Liver (tissue), 9 donors: ENCODE data around the gene GBGT1. TPM values are rescaled to one million over a fixed set of nuclear protein-coding genes. Genes with fewer than 3 reads are reported as not detected.

Experiments used
- DNase-seq: peaks from one replicate; pipeline ENCODE4 v3.0.0-alpha.2; 2017; ENCODE audit warnings: low spot score
- H3K27ac ChIP-seq, 2 donors: one replicate each; pipeline ENCODE4 v1.7.0; 2013; ENCODE audit warnings: inconsistent platforms in 2 of 2, low read length in 2 of 2, control low read depth in 1 of 2, low read depth in 1 of 2, mild to moderate bottlenecking in 1 of 2
- H3K27me3 ChIP-seq, 4 donors: one replicate each; pipeline versions ENCODE4 v1.6.1 to v1.7.0; 2013; ENCODE audit warnings: low read length in 3 of 4, inconsistent platforms in 1 of 4, mild to moderate bottlenecking in 1 of 4, moderate library complexity in 1 of 4; ENCODE audit not compliant: control insufficient read depth in 4 of 4, insufficient read depth in 4 of 4
- H3K36me3 ChIP-seq, 4 donors: one replicate each; pipeline versions ENCODE4 v1.6.1 to v1.7.0; 2013; ENCODE audit warnings: low read length in 3 of 4, mild to moderate bottlenecking in 3 of 4, low read depth in 1 of 4, moderate library complexity in 1 of 4; ENCODE audit not compliant: control insufficient read depth in 4 of 4, insufficient read depth in 3 of 4
- H3K4me1 ChIP-seq, 4 donors: one replicate each; pipeline versions ENCODE4 v1.6.1 to v1.7.0; 2013; ENCODE audit warnings: low read length in 3 of 4, mild to moderate bottlenecking in 3 of 4, moderate library complexity in 1 of 4; ENCODE audit not compliant: control insufficient read depth in 4 of 4, insufficient read depth in 4 of 4
- H3K4me3 ChIP-seq, 3 donors: one replicate each; pipeline versions ENCODE4 v1.6.1 to v1.7.0; 2013; ENCODE audit warnings: low read length in 3 of 3, control low read depth in 1 of 3, low read depth in 1 of 3, mild to moderate bottlenecking in 1 of 3
- H3K9ac ChIP-seq, 2 donors: one replicate each; pipeline ENCODE4 v1.7.0; 2013; ENCODE audit warnings: low read length in 2 of 2, mild to moderate bottlenecking in 2 of 2, moderate library complexity in 2 of 2, control low read depth in 1 of 2, low read depth in 1 of 2
- H3K9me3 ChIP-seq, 4 donors: one replicate each; pipeline versions ENCODE4 v1.6.1 to v1.7.0; 2013; ENCODE audit warnings: low read length in 3 of 4; ENCODE audit not compliant: control insufficient read depth in 4 of 4
- ATF3 ChIP-seq: IDR thresholded peaks from 2 replicates; pipeline ENCODE4 v1.6.1; 2016; ENCODE audit warnings: antibody characterized with exemption
- EGR1 ChIP-seq, 2 donors: IDR thresholded peaks; 2 replicates each; pipeline ENCODE4 v1.6.1; 2016 to 2018; ENCODE audit warnings: antibody characterized with exemption in 2 of 2, low read depth in 2 of 2
- FOXA1 ChIP-seq: IDR thresholded peaks from 2 replicates; pipeline ENCODE4 v1.6.1; 2016; ENCODE audit warnings: antibody characterized with exemption
- FOXA2 ChIP-seq: IDR thresholded peaks from 2 replicates; pipeline ENCODE4 v1.6.1; 2016; ENCODE audit warnings: antibody characterized with exemption
- GABPA ChIP-seq, 2 donors: IDR thresholded peaks in 1 of 2; conservative IDR thresholded peaks in 1 of 2; 2 replicates each; pipeline ENCODE4 v1.6.1; 2016; ENCODE audit warnings: antibody characterized with exemption in 2 of 2, mild to moderate bottlenecking in 1 of 2, moderate library complexity in 1 of 2
- HNF4A ChIP-seq, 2 donors: conservative IDR thresholded peaks; 2 replicates each; pipeline ENCODE4 v1.6.1; 2016; ENCODE audit warnings: antibody characterized with exemption in 2 of 2, mild to moderate bottlenecking in 2 of 2
- HNF4G ChIP-seq: IDR thresholded peaks from 2 replicates; pipeline ENCODE4 v1.6.1; 2016; ENCODE audit warnings: antibody characterized with exemption
- JUND ChIP-seq, 2 donors: IDR thresholded peaks; 2 replicates each; pipeline ENCODE4 v1.6.1; 2016; ENCODE audit warnings: antibody characterized with exemption in 2 of 2
- NR2F2 ChIP-seq: IDR thresholded peaks from 2 replicates; pipeline ENCODE4 v1.6.1; 2016; ENCODE audit warnings: antibody characterized with exemption
- RAD21 ChIP-seq, 2 donors: IDR thresholded peaks; 2 replicates each; pipeline ENCODE4 v1.6.1; 2016; ENCODE audit warnings: antibody characterized with exemption in 2 of 2, mild to moderate bottlenecking in 2 of 2
- RXRA ChIP-seq, 2 donors: IDR thresholded peaks; 2 replicates each; pipeline ENCODE4 v1.6.1; 2017 to 2018; ENCODE audit warnings: antibody characterized with exemption in 2 of 2, mild to moderate bottlenecking in 1 of 2
- SP1 ChIP-seq: IDR thresholded peaks from 2 replicates; pipeline ENCODE4 v1.6.1; 2018; ENCODE audit warnings: antibody characterized with exemption, mild to moderate bottlenecking
- TAF1 ChIP-seq: conservative IDR thresholded peaks from 2 replicates; pipeline ENCODE4 v1.6.1; 2016; ENCODE audit warnings: antibody characterized with exemption, mild to moderate bottlenecking
- YY1 ChIP-seq: IDR thresholded peaks from 2 replicates; pipeline ENCODE4 v1.6.1; 2016; ENCODE audit warnings: antibody characterized with exemption, mild to moderate bottlenecking
- WGBS: extraction: QIAGEN DNeasy Blood & Tissue Kit; methylation state at CpG from one replicate; pipeline ENCODE4 v1.1.7; 2013; 5-methylcytosine and 5-hydroxymethylcytosine counted together
- polyA plus RNA-seq, 2 donors: library from polyadenylated mRNA; stranded (reverse) in 1 of 2; unstranded in 1 of 2; fragments of 200-250 nt in 1 of 2; fragments of >200 nt in 1 of 2; fragmentation: Nextera tagmentation in 1 of 2; extraction: Ambion mirVana in 1 of 2; gene quantifications; one replicate each; pipeline versions ENCODE4 v1.2.1 to v1.2.3, GENCODE V29; 2013 to 2015
- total RNA-seq, 2 donors: library from RNA; depleted of rRNA; stranded (reverse); fragments of >200 nt; gene quantifications; one replicate each; pipeline ENCODE4 v1.2.3, GENCODE V29; 2014
- TF ChIP-seq, protein P1 (sequence below): IDR thresholded peaks from 2 replicates; pipeline ENCODE4 v1.6.1; 2016; ENCODE audit warnings: antibody characterized with exemption, mild to moderate bottlenecking
- TF ChIP-seq, protein P2 (sequence below): fragments of 150-350 bp; IDR thresholded peaks from 2 replicates; pipeline ENCODE4 v1.5.1; 2017; ENCODE audit warnings: improper control_type of control experiment, low read depth, low read length; ENCODE audit not compliant: missing input control
- TF ChIP-seq, protein P3 (sequence below): IDR thresholded peaks from 2 replicates; pipeline ENCODE4 v1.6.1; 2016; ENCODE audit warnings: antibody characterized with exemption
- TF ChIP-seq, protein P4 (sequence below): IDR thresholded peaks from 2 replicates; pipeline ENCODE4 v1.6.1; 2016; ENCODE audit warnings: antibody characterized with exemption
- donor health status: healthy.
- donor health status: healthy.
- donor health status: healthy.
- donor health status: healthy.
- donor health status: healthy.

Gene GBGT1
- total and polyA plus RNA-seq, 4 donors = 0.33 to 25.7 (median 2.3) TPM

DNA sequence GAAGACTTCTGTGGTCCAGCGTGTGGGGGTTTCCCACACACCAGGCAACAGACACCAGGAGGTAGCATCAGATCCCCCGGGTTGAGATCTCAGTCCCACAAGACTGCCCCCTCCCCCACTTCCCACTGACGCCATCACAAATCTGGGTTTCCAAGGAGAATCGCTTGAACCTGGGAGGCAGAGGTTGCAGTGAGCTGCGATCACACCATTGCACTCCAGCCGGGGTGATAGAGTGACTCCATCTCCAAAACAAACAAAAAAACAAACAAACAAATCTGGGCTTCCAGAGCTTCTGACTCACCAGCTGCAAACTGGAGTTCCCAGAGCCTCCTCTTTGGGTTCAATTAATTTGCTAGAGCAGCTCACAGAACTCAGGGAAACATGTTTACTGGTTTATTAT, 4.7 kb upstream of the GBGT1 start:
- DNase-seq = no peak
- TF ChIP-seq, protein P1, sequence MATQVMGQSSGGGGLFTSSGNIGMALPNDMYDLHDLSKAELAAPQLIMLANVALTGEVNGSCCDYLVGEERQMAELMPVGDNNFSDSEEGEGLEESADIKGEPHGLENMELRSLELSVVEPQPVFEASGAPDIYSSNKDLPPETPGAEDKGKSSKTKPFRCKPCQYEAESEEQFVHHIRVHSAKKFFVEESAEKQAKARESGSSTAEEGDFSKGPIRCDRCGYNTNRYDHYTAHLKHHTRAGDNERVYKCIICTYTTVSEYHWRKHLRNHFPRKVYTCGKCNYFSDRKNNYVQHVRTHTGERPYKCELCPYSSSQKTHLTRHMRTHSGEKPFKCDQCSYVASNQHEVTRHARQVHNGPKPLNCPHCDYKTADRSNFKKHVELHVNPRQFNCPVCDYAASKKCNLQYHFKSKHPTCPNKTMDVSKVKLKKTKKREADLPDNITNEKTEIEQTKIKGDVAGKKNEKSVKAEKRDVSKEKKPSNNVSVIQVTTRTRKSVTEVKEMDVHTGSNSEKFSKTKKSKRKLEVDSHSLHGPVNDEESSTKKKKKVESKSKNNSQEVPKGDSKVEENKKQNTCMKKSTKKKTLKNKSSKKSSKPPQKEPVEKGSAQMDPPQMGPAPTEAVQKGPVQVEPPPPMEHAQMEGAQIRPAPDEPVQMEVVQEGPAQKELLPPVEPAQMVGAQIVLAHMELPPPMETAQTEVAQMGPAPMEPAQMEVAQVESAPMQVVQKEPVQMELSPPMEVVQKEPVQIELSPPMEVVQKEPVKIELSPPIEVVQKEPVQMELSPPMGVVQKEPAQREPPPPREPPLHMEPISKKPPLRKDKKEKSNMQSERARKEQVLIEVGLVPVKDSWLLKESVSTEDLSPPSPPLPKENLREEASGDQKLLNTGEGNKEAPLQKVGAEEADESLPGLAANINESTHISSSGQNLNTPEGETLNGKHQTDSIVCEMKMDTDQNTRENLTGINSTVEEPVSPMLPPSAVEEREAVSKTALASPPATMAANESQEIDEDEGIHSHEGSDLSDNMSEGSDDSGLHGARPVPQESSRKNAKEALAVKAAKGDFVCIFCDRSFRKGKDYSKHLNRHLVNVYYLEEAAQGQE = no peak
- no peak for TF ChIP-seq EGR1 (IDR thresholded peaks at IDR 0.05; ENCODE audit: low read depth in 2 of 2)
- no peak for TF ChIP-seq NR2F2
- TF ChIP-seq YY1 = no peak
- TF ChIP-seq, protein P2, sequence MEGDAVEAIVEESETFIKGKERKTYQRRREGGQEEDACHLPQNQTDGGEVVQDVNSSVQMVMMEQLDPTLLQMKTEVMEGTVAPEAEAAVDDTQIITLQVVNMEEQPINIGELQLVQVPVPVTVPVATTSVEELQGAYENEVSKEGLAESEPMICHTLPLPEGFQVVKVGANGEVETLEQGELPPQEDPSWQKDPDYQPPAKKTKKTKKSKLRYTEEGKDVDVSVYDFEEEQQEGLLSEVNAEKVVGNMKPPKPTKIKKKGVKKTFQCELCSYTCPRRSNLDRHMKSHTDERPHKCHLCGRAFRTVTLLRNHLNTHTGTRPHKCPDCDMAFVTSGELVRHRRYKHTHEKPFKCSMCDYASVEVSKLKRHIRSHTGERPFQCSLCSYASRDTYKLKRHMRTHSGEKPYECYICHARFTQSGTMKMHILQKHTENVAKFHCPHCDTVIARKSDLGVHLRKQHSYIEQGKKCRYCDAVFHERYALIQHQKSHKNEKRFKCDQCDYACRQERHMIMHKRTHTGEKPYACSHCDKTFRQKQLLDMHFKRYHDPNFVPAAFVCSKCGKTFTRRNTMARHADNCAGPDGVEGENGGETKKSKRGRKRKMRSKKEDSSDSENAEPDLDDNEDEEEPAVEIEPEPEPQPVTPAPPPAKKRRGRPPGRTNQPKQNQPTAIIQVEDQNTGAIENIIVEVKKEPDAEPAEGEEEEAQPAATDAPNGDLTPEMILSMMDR = no peak
- no peak overlapping the region for H3K9ac ChIP-seq

GRCh38 chr9:133167769-133168168, 4.1 kb upstream of the GBGT1 start:
- Histone ChIP-seq H3K4me3 (no peak overlapping the region), H3K27me3 (no peaks in the 10 kb centered on the region), H3K9me3 (no peaks in the 10 kb centered on the region), H3K4me1 (peaks cover 2 to 13% (median 5%) of the 10 kb centered on the region in 4 donors), H3K9ac (no peak overlapping the region), H3K27ac (no peak overlapping the region), H3K36me3 (no peaks in the 10 kb centered on the region)
- WGBS = 93% methylated on average over 3 of the region's 3 CpGs
- no peak for DNase-seq
- TF ChIP-seq, protein P2 = no peak
- TF ChIP-seq RAD21 (IDR thresholded peaks at IDR 0.05) = no peak
- no peak for TF ChIP-seq YY1
- TF ChIP-seq, protein P3, sequence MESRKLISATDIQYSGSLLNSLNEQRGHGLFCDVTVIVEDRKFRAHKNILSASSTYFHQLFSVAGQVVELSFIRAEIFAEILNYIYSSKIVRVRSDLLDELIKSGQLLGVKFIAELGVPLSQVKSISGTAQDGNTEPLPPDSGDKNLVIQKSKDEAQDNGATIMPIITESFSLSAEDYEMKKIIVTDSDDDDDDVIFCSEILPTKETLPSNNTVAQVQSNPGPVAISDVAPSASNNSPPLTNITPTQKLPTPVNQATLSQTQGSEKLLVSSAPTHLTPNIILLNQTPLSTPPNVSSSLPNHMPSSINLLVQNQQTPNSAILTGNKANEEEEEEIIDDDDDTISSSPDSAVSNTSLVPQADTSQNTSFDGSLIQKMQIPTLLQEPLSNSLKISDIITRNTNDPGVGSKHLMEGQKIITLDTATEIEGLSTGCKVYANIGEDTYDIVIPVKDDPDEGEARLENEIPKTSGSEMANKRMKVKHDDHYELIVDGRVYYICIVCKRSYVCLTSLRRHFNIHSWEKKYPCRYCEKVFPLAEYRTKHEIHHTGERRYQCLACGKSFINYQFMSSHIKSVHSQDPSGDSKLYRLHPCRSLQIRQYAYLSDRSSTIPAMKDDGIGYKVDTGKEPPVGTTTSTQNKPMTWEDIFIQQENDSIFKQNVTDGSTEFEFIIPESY = no peak
- TF ChIP-seq, protein P1 = no peak
- no peak for TF ChIP-seq TAF1
- no peak for TF ChIP-seq NR2F2
- TF ChIP-seq FOXA2 = no peak
- no peak for TF ChIP-seq JUND (IDR thresholded peaks at IDR 0.05)
- TF ChIP-seq, protein P4, sequence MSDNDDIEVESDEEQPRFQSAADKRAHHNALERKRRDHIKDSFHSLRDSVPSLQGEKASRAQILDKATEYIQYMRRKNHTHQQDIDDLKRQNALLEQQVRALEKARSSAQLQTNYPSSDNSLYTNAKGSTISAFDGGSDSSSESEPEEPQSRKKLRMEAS = no peak
- no peak for TF ChIP-seq GABPA (IDR thresholded peaks at IDR 0.05 in 1 of 2, conservative IDR thresholded peaks at IDR 0.05 in 1 of 2)
- no peak for TF ChIP-seq HNF4A (conservative IDR thresholded peaks at IDR 0.05)
- no peak for TF ChIP-seq FOXA1
- TF ChIP-seq ATF3 = no peak
- no peak for TF ChIP-seq EGR1 (IDR thresholded peaks at IDR 0.05; ENCODE audit: low read depth in 2 of 2)
- no peak for TF ChIP-seq SP1
- no peak for TF ChIP-seq RXRA (IDR thresholded peaks at IDR 0.05)
- TF ChIP-seq HNF4G = no peak

More for the DNA sequence above, 4.7 kb upstream of the GBGT1 start:
- no peaks in the 10 kb centered on the region for H3K27me3 ChIP-seq
- H3K36me3 ChIP-seq = no peaks in the 10 kb centered on the region
- H3K9me3 ChIP-seq = no peaks in the 10 kb centered on the region
- 63% methylated on average over 6 of the region's 6 CpGs for WGBS
- peaks cover 0 to 6% (median 2%) of the 10 kb centered on the region in 4 donors for H3K4me1 ChIP-seq
- H3K27ac ChIP-seq = no peak overlapping the region
- H3K4me3 ChIP-seq = no peak overlapping the region
